HL-60 (cell line): ENCODE data around the gene NPHP4.

Source experiments
- CTCF ChIP-seq: IDR thresholded peaks from one replicate; pipeline ENCODE4 v1.5.1; 2011; ENCODE audit warnings: low read length, control low read depth, inconsistent platforms; ENCODE audit not compliant: insufficient read depth
- GABPA ChIP-seq: IDR thresholded peaks from 2 replicates; pipeline ENCODE4 v1.6.1; 2012; ENCODE audit warnings: low read depth
- POLR2AphosphoS5 ChIP-seq: IDR thresholded peaks from 2 replicates; pipeline ENCODE4 v1.6.1; 2012; ENCODE audit warnings: low read depth
- SPI1 ChIP-seq: IDR thresholded peaks from 2 replicates; pipeline ENCODE4 v1.6.1; 2012; ENCODE audit warnings: low read depth, mild to moderate bottlenecking, borderline replicate concordance
- TF ChIP-seq, protein P1 (sequence below): IDR thresholded peaks from 2 replicates; pipeline ENCODE4 v1.6.1; 2012; ENCODE audit warnings: low read depth; ENCODE audit not compliant: insufficient replicate concordance

GRCh38 chr1:5934058-5934884 lies 58.0 kb downstream of the NPHP4 start:
- TF ChIP-seq CTCF (no peak), POLR2AphosphoS5 (no peak), GABPA (no peak), SPI1 (no peak)
- TF ChIP-seq, protein P1, sequence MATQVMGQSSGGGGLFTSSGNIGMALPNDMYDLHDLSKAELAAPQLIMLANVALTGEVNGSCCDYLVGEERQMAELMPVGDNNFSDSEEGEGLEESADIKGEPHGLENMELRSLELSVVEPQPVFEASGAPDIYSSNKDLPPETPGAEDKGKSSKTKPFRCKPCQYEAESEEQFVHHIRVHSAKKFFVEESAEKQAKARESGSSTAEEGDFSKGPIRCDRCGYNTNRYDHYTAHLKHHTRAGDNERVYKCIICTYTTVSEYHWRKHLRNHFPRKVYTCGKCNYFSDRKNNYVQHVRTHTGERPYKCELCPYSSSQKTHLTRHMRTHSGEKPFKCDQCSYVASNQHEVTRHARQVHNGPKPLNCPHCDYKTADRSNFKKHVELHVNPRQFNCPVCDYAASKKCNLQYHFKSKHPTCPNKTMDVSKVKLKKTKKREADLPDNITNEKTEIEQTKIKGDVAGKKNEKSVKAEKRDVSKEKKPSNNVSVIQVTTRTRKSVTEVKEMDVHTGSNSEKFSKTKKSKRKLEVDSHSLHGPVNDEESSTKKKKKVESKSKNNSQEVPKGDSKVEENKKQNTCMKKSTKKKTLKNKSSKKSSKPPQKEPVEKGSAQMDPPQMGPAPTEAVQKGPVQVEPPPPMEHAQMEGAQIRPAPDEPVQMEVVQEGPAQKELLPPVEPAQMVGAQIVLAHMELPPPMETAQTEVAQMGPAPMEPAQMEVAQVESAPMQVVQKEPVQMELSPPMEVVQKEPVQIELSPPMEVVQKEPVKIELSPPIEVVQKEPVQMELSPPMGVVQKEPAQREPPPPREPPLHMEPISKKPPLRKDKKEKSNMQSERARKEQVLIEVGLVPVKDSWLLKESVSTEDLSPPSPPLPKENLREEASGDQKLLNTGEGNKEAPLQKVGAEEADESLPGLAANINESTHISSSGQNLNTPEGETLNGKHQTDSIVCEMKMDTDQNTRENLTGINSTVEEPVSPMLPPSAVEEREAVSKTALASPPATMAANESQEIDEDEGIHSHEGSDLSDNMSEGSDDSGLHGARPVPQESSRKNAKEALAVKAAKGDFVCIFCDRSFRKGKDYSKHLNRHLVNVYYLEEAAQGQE: no peak
